Calu3 (cell line): ENCODE data around the gene RNASEH1. TPM values are rescaled to one million over a fixed set of nuclear protein-coding genes. Genes with fewer than 3 reads are reported as not detected.

Experiments
- BruUV-seq: library from RNA; stranded (reverse); fragments of 400-500 nt; replicated peaks from 2 replicates; lab custom pipeline; 2021; lab: Mats Ljungman, UMichigan
- CTCF ChIA-PET: fragments of 300-600 bp; sonication (Branson Sonifier 250); formaldehyde crosslinking; loops from one replicate; lab custom pipeline; 2022; ENCODE audit warnings: antibody characterized with exemption; lab: Charles Lee
- DNase-seq: peaks from one replicate; pipeline ENCODE4 v3.0.0; 2022
- H3K27ac Mint-ChIP-seq: one replicate; pipeline ENCODE4 v1.8.0; 2022; ENCODE audit warnings: mixed read lengths; ENCODE audit not compliant: unreplicated experiment
- H3K27me3 Mint-ChIP-seq: one replicate; pipeline ENCODE4 v1.8.0; 2022; ENCODE audit warnings: mixed read lengths; ENCODE audit not compliant: unreplicated experiment
- H3K36me3 Mint-ChIP-seq: one replicate; pipeline ENCODE4 v1.8.0; 2022; ENCODE audit warnings: mild to moderate bottlenecking, moderate library complexity, mixed read lengths; ENCODE audit not compliant: insufficient read depth, unreplicated experiment
- H3K4me1 Mint-ChIP-seq: one replicate; pipeline ENCODE4 v1.8.0; 2022; ENCODE audit warnings: mild to moderate bottlenecking, low read depth, mixed read lengths; ENCODE audit not compliant: unreplicated experiment
- H3K4me3 Mint-ChIP-seq: one replicate; pipeline ENCODE4 v1.8.0; 2022; ENCODE audit warnings: mild to moderate bottlenecking, low read depth, moderate library complexity, mixed read lengths; ENCODE audit not compliant: unreplicated experiment
- H3K9me3 Mint-ChIP-seq: one replicate; pipeline ENCODE4 v1.8.0; 2022; ENCODE audit warnings: low read depth, mixed read lengths; ENCODE audit not compliant: unreplicated experiment
- CTCF ChIP-seq: fragments of 200-600 bp; IDR thresholded peaks from one replicate; pipeline ENCODE4 v1.8.0; 2022; ENCODE audit warnings: antibody characterized with exemption; ENCODE audit not compliant: unreplicated experiment
- intact Hi-C: fragments of 100-400 bp; cut with micrococcal nuclease; formaldehyde crosslinking; loops from one replicate; pipeline ENCODE4 v1.10.0; 2022; ENCODE audit not compliant: unreplicated experiment
- total RNA-seq: library from RNA; stranded (reverse); gene quantifications from 2 replicates; pipeline ENCODE4 v1.2.3, GENCODE V29; 2022

RNASEH1 gene
- total RNA-seq, 1 experiment from 2014 or later = 30.2 TPM

GRCh38 chr2:3604991-3605961 lies 47.1 kb upstream of the RNASEH1 start:
- no TSS peak for BruUV-seq
- H3K36me3 Mint-ChIP-seq = peaks cover 18% of the 10 kb centered on the region
- intact Hi-C loops = no loop called here
- peak; percentile 58 for DNase-seq
- TF ChIP-seq CTCF = no peak
- peak overlapping the region; percentile 51 for H3K4me3 Mint-ChIP-seq
- CTCF ChIA-PET = no interaction called here
- H3K9me3 Mint-ChIP-seq = no peaks in the 10 kb centered on the region
- H3K4me1 Mint-ChIP-seq = peaks cover 16% of the 10 kb centered on the region
- peak overlapping the region; percentile 66 for H3K27ac Mint-ChIP-seq
- peaks cover 37% of the 10 kb centered on the region for H3K27me3 Mint-ChIP-seq

- no peak for DNase-seq
- peaks cover 30% of the 10 kb centered on the region for H3K27me3 Mint-ChIP-seq
- CTCF ChIA-PET = no interaction called here
- no peak for TF ChIP-seq CTCF
- H3K9me3 Mint-ChIP-seq = no peaks in the 10 kb centered on the region
- H3K27ac Mint-ChIP-seq = peak overlapping the region; percentile 66
- H3K4me3 Mint-ChIP-seq = peak overlapping the region; percentile 51
- no TSS peak for BruUV-seq
- peaks cover 18% of the 10 kb centered on the region for H3K36me3 Mint-ChIP-seq
- peaks cover 16% of the 10 kb centered on the region for H3K4me1 Mint-ChIP-seq
- intact Hi-C loops = no loop called here
Observed at GRCh38 chr2:3604207-3604877, 46.2 kb upstream of the RNASEH1 start.

GRCh38 chr2:3603536-3604206 lies 45.5 kb upstream of the RNASEH1 start:
- no TSS peak for BruUV-seq
- H3K27ac Mint-ChIP-seq = no peak overlapping the region
- intact Hi-C loops = no loop called here
- H3K27me3 Mint-ChIP-seq = peaks cover 34% of the 10 kb centered on the region
- peaks cover 18% of the 10 kb centered on the region for H3K36me3 Mint-ChIP-seq
- DNase-seq = no peak
- H3K4me1 Mint-ChIP-seq = peaks cover 16% of the 10 kb centered on the region
- CTCF ChIA-PET = no interaction called here
- H3K9me3 Mint-ChIP-seq = no peaks in the 10 kb centered on the region
- TF ChIP-seq CTCF = no peak
- no peak overlapping the region for H3K4me3 Mint-ChIP-seq

- H3K36me3 Mint-ChIP-seq = peaks cover 18% of the 10 kb centered on the region
- intact Hi-C loops = no loop called here
- no peak for DNase-seq
- H3K27me3 Mint-ChIP-seq = peaks cover 34% of the 10 kb centered on the region
- CTCF ChIA-PET = no interaction called here
- H3K27ac Mint-ChIP-seq = no peak overlapping the region
- no TSS peak for BruUV-seq
- H3K9me3 Mint-ChIP-seq = no peaks in the 10 kb centered on the region
- no peak for TF ChIP-seq CTCF
- H3K4me1 Mint-ChIP-seq = peaks cover 16% of the 10 kb centered on the region
- H3K4me3 Mint-ChIP-seq = no peak overlapping the region
Observed at GRCh38 chr2:3602553-3603339, 44.6 kb upstream of the RNASEH1 start.
